GM19043 (cell line): ENCODE results near the gene ABCA9.

Source experiments
- ATAC-seq: cut with Tn5 transposase; IDR thresholded peaks from one replicate; pipeline ENCODE4 v1.9.1; 2021; ENCODE audit warnings: low read depth; ENCODE audit not compliant: unreplicated experiment

The ABCA9 gene

DNA sequence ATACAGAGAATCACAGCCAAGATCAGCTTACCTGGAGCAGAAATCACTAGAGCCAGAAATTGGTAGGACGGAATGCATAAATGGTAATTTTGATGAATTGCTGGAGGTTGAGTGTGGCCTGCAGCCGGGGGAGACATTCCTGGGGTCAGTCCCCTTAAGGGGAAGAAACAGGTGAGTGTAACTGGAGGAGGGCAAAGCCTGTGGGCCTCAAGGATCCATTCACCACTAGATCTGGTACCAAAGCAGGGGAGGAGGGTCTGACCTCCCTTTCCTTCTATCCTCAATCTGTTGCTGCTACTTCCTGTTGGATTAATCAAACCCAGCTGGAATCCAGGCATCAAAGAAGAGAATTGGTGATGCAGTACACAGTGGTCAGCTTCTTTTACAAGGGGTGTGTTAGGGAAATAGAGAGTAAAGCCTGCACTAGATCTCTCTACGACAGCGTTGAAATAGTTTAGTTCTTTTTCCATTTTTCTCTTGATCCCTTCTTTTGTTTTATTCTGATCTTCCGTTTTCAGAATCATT is 8.6 kb upstream of the ABCA9 start:
- no peak for ATAC-seq

GRCh38 chr17:69067274-69068047 is 6.7 kb upstream of the ABCA9 start:
- ATAC-seq: no peak

DNA sequence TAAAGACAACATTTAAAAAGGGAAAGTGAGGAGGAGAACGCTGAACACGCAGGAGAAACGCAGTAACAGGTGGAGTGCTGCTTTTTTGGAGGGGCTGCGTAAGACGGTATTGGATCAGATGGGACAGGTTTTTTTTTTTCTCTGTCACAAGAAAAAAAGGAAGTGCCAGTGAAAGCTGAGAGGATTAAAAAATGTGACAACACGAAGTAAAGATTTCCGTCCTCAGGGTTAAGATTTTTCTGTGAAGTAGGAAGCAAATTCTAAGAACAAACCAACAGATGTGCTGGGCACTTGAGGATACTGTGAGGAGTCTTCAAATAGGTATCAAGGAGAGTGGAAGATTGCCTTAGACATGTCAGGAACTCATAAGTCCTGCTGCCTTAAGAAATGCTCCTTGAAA is 5.8 kb upstream of the ABCA9 start:
- ATAC-seq: no peak

DNA sequence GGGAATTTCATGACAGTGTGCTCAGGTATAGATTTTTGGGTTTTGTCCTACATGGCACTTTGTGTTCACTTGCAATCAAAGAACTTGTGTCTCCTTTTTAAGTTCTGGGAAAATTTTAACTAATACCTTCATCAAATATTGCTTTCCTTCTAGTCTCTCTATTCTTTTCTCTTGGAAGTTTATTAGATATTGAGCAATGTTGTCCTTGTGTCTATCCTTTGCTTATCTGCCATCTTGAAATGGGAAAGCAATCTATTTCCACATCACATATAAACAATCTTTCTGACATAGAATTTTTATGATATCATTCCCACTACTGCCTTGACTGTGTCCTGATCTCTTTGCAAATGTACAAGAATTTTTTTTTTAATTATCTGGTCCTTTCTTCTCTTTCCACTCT is 4.4 kb upstream of the ABCA9 start:
- ATAC-seq: no peak

DNA sequence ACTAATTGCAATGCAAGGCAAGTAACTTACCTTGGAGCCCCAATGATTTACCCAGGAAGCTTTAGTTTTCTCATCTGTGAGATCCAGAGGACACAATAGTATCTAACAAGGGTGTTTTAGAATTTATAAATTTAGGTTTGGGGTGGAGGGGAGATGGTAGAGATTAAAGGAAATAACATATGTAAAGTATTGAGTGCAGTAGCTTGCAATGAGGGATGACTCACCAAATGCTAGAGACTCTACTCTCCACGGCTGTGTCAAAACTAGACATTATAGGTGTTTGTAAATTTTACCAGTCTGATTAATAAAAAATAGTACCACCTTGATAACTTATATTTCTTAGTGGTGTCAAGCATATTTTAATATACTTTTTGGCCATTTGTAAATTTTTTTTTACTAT is 3.7 kb upstream of the ABCA9 start:
- ATAC-seq: no peak

GRCh38 chr17:69064001-69064400 is 3.3 kb upstream of the ABCA9 start:
- ATAC-seq: no peak

- ATAC-seq: no peak
Observed at GRCh38 chr17:69062860-69063581, 2.3 kb upstream of the ABCA9 start.

- no peak for ATAC-seq
Observed at GRCh38 chr17:69061721-69062556, 1.2 kb upstream of the ABCA9 start.

- no peak for ATAC-seq
Observed at GRCh38 chr17:69059458-69060175, 1.1 kb downstream of the ABCA9 start.

DNA sequence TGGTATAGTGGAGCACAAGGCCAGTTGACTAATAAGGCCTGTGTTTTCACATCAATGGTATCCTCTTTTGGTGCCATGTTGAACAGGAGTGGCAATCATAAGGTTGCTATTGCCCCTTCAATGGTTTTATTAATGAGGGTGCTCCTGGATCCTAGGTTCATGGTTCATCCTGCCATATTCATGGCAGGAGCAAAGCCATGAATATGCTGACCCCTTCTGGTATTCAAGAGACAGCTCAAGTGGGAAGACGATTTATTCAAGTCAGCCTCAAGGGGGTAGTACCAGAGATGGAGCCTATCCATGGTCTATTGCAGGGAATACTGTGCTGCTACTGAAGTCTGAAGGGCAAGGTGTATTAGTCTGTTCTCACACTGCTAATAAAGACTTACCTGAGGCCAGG is 2.6 kb downstream of the ABCA9 start:
- no peak for ATAC-seq

GRCh38 chr17:69057280-69057679 is 3.4 kb downstream of the ABCA9 start:
- no peak for ATAC-seq

- no peak for ATAC-seq
Observed at GRCh38 chr17:69056179-69056823, 4.4 kb downstream of the ABCA9 start.

DNA sequence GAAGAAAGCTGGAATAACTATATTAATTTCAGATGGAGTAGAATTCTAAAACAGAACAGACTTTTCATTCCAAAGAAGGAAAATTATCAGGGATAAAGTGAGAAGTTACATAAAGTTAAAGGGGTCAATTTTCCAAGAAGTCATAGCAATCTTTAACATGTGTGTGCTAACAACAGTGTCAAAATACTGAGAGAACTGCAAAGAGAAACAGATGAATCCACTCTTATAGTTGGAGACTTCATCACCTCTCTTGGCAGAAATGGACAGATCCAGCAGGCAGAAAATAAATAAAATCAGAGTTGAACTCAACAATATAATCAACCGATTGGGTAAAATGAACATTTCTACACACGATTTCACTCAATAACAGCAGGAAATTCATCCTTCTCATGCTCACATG is 5.4 kb downstream of the ABCA9 start:
- no peak for ATAC-seq

- no peak for ATAC-seq
Observed at GRCh38 chr17:69050999-69051775, 9.5 kb downstream of the ABCA9 start.

DNA sequence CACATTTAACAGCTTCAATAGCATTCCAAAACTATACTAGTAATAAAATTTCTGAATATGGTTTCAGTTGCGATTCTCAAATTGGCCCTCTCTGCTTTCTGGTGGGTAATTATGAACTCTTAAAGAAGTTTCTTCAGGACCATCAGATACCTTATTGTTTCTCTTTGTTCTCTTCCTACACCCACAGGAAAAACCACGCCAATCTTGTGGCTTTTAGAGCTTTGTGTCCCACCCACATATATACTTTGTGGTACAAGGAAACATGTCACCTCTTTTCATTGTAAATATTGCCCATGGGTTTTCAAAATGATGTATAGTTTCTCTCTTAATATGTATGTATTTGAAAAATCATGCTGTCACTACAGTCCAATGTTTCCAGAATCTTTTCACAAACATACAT is 12.1 kb downstream of the ABCA9 start:
- ATAC-seq: no peak

GRCh38 chr17:69047368-69048263 is 13.1 kb downstream of the ABCA9 start:
- no peak for ATAC-seq

GRCh38 chr17:69046121-69046807 is 14.5 kb downstream of the ABCA9 start:
- no peak for ATAC-seq

GRCh38 chr17:69045646-69046045 is 15.1 kb downstream of the ABCA9 start:
- ATAC-seq: no peak
